AG09319 (cell line): ENCODE results near the gene HPN.

ENCODE experiments used
- DNase-seq: peaks from one replicate; pipeline ENCODE4 v3.0.0-alpha.2; 2010; ENCODE audit warnings: low read depth; ENCODE audit errors: extremely low read depth
- TF ChIP-seq, protein P1 (sequence below): IDR thresholded peaks from 2 replicates; pipeline ENCODE4 v1.5.1; 2011; ENCODE audit warnings: low read depth, mild to moderate bottlenecking, inconsistent platforms, low read length, moderate library complexity

Gene HPN

DNA sequence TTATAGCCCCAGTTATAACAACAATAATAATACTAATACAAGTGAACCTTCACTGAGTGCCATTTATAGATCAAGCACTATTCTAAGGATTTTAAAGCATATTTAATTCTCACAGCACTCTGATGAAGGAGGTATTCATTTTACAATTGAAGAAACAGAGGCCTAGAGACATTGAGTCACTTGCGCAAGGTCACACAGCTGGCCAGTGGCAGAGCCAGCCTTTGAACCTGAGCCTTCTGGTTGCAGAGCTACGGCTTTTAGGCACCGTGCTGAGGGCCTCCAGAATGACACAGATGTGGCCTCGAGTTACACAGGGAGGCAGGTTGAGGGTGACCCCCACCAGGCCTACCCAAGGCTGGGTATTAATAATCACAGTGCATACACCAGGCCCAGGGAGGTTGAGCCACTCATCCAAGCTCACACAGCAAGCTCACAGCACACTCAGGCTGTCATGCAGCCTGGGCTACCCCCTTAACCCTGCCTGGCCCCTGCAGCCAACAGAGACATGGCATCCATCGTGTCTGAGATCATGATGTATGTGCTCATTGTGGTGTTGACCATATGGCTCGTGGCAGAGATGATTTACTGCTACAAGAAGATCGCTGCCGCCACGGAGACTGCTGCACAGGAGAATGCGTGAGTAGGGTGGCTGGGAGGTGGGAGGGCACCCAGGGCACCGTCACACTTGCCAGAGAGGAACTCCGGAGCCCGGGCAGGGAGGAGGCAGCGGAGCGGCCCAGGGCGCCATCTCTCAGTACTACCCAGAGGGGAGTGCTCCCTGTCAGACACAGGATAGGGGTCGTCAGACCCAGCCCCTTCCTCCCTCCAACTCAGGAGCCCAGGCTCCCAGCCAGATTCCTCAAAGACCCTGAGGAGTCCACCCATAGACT, 2.7 kb upstream of the HPN start:
- no peak for DNase-seq
- TF ChIP-seq, protein P1, sequence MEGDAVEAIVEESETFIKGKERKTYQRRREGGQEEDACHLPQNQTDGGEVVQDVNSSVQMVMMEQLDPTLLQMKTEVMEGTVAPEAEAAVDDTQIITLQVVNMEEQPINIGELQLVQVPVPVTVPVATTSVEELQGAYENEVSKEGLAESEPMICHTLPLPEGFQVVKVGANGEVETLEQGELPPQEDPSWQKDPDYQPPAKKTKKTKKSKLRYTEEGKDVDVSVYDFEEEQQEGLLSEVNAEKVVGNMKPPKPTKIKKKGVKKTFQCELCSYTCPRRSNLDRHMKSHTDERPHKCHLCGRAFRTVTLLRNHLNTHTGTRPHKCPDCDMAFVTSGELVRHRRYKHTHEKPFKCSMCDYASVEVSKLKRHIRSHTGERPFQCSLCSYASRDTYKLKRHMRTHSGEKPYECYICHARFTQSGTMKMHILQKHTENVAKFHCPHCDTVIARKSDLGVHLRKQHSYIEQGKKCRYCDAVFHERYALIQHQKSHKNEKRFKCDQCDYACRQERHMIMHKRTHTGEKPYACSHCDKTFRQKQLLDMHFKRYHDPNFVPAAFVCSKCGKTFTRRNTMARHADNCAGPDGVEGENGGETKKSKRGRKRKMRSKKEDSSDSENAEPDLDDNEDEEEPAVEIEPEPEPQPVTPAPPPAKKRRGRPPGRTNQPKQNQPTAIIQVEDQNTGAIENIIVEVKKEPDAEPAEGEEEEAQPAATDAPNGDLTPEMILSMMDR = no peak

GRCh38 chr19:35039881-35040825, 1.4 kb upstream of the HPN start:
- TF ChIP-seq, protein P1 = no peak
- DNase-seq = no peak

DNA sequence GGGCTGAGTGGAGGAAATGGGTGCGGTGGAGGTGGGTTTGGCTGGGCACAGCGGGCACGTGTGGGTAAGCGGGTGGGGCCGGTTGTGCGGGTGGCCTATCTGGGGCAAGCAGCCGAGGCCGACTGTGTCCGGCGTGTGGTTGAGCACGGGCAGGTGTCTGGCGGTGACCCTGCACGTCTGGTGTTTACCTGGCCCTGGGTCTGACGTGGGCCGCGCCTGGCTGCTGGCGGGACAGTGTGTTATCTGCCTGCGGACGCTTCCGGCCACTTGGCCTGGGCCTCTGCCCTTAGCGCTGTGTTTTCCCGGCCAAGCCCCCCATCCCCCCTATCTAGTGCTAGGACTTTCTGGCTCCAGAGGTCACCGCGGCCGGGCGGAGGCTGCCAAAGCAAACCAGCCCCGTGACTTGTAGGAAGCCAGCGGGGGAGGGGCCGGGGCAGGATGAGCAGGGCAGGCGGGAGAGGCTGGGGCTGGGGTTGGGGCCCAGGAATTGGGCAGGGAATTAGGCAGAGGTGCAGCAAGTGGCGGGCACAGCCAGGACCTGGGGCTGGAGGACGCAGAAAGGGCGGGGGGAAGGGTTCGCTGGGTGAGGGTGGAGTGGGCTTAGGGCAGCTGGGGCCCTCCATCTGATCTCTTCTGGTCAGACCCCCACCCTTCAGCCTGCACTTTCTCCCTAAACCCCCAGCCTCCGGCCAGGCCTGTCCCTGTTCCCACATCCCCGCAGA, 534 bp upstream of the HPN start:
- no peak for DNase-seq
- TF ChIP-seq, protein P1 = no peak

- DNase-seq = no peak
- TF ChIP-seq, protein P1 = no peak
Measured at GRCh38 chr19:35042056-35042730, 672 bp downstream of the HPN start.

GRCh38 chr19:35042954-35043604, 1.6 kb downstream of the HPN start:
- TF ChIP-seq, protein P1 = no peak
- no peak for DNase-seq

GRCh38 chr19:35043906-35044305, 2.4 kb downstream of the HPN start:
- DNase-seq = no peak
- TF ChIP-seq, protein P1 = no peak
